Medulla oblongata (tissue), 1 donor: Measurements from ENCODE around the gene GPATCH2.
"Not testable (repeated sequence)": the region's sequence is repeated elsewhere in the genome, so short reads cannot be mapped to it uniquely, and the experiment has no call there.

Experiments
- DNase-seq: peaks from one replicate; pipeline ENCODE4 v3.0.0-alpha.2; 2015; ENCODE audit errors: extremely low spot score

The GPATCH2 gene

GRCh38 chr1:217526636-217527035, 104.3 kb downstream of the GPATCH2 start:
- no peak for DNase-seq

- DNase-seq = no peak
These were observed 105.0 kb downstream of the GPATCH2 start for GRCh38 chr1:217525773-217526490.

- no peak for DNase-seq
These were observed 105.9 kb downstream of the GPATCH2 start for GRCh38 chr1:217524787-217525520.

- not testable (repeated sequence) for DNase-seq
These were observed 107.0 kb downstream of the GPATCH2 start for GRCh38 chr1:217523921-217524320.

- DNase-seq = no peak
These were observed 108.6 kb downstream of the GPATCH2 start for GRCh38 chr1:217522277-217522676.

- DNase-seq = no peak
These were observed 109.6 kb downstream of the GPATCH2 start for GRCh38 chr1:217521317-217521716.

GRCh38 chr1:217506878-217507277, 124.0 kb downstream of the GPATCH2 start:
- no peak for DNase-seq

- DNase-seq = no peak
These were observed 132.7 kb downstream of the GPATCH2 start for GRCh38 chr1:217498209-217498608.

GRCh38 chr1:217495249-217495648, 135.6 kb downstream of the GPATCH2 start:
- DNase-seq = no peak

- DNase-seq = no peak
These were observed 136.1 kb downstream of the GPATCH2 start for GRCh38 chr1:217494767-217495166.

GRCh38 chr1:217493290-217493689, 137.6 kb downstream of the GPATCH2 start:
- no peak for DNase-seq

- no peak for DNase-seq
These were observed 146.0 kb downstream of the GPATCH2 start for GRCh38 chr1:217484871-217485270.

- no peak for DNase-seq
These were observed 148.4 kb downstream of the GPATCH2 start for GRCh38 chr1:217482356-217483102.

- DNase-seq = no peak
These were observed 152.4 kb downstream of the GPATCH2 start for GRCh38 chr1:217478450-217478849.

GRCh38 chr1:217472915-217473314, 158.0 kb downstream of the GPATCH2 start:
- DNase-seq = no peak

GRCh38 chr1:217471403-217471802, 159.5 kb downstream of the GPATCH2 start:
- no peak for DNase-seq

GRCh38 chr1:217469983-217470382, 160.9 kb downstream of the GPATCH2 start:
- no peak for DNase-seq

GRCh38 chr1:217465102-217465501, 165.8 kb downstream of the GPATCH2 start:
- DNase-seq = no peak

- no peak for DNase-seq
These were observed 168.2 kb downstream of the GPATCH2 start for GRCh38 chr1:217462666-217463065.

GRCh38 chr1:217462159-217462558, 168.7 kb downstream of the GPATCH2 start:
- no peak for DNase-seq

- no peak for DNase-seq
These were observed 173.9 kb downstream of the GPATCH2 start for GRCh38 chr1:217457016-217457415.

- no peak for DNase-seq
These were observed 174.6 kb downstream of the GPATCH2 start for GRCh38 chr1:217456261-217456660.

- DNase-seq = no peak
These were observed 177.1 kb downstream of the GPATCH2 start for GRCh38 chr1:217453816-217454215.
